Measurements from ENCODE around the gene COPS7B.

Gene COPS7B

GRCh38 chr2:231816327-231817026, 30.2 kb downstream of the COPS7B start:
- Mint-ChIP-seq H3K27ac (no peak overlapping the region), H3K4me1 (ENCODE audit: low read depth) (no peaks in the 10 kb centered on the region), H3K4me3 (no peak overlapping the region), H3K27me3 (no peaks in the 10 kb centered on the region), H3K36me3 (ENCODE audit: low read depth) (peaks cover 24% of the 10 kb centered on the region), H3K9me3 (peaks cover 2% of the 10 kb centered on the region)

- Mint-ChIP-seq H3K4me1 (ENCODE audit: low read depth) (no peaks in the 10 kb centered on the region), H3K4me3 (no peak overlapping the region), H3K27ac (no peak overlapping the region), H3K27me3 (peaks cover 5% of the 10 kb centered on the region), H3K36me3 (ENCODE audit: low read depth) (peaks cover 7% of the 10 kb centered on the region), H3K9me3 (peaks cover 3% of the 10 kb centered on the region)
These were observed 33.3 kb downstream of the COPS7B start for GRCh38 chr2:231819447-231820042.

- no peak overlapping the region for H3K27ac Mint-ChIP-seq
- no peaks in the 10 kb centered on the region for H3K36me3 Mint-ChIP-seq (ENCODE audit: low read depth)
- H3K9me3 Mint-ChIP-seq = peaks cover 3% of the 10 kb centered on the region
- peaks cover 5% of the 10 kb centered on the region for H3K27me3 Mint-ChIP-seq
- H3K4me3 Mint-ChIP-seq = no peak overlapping the region
- H3K4me1 Mint-ChIP-seq (ENCODE audit: low read depth) = no peaks in the 10 kb centered on the region
These were observed 34.6 kb downstream of the COPS7B start for GRCh38 chr2:231820786-231821303.

GRCh38 chr2:231821908-231822307, 35.7 kb downstream of the COPS7B start:
- peaks cover 5% of the 10 kb centered on the region for H3K27me3 Mint-ChIP-seq
- H3K4me1 Mint-ChIP-seq (ENCODE audit: low read depth) = no peaks in the 10 kb centered on the region
- H3K9me3 Mint-ChIP-seq = peaks cover 3% of the 10 kb centered on the region
- H3K4me3 Mint-ChIP-seq = no peak overlapping the region
- no peak overlapping the region for H3K27ac Mint-ChIP-seq
- no peaks in the 10 kb centered on the region for H3K36me3 Mint-ChIP-seq (ENCODE audit: low read depth)

- H3K4me3 Mint-ChIP-seq = no peak overlapping the region
- no peaks in the 10 kb centered on the region for H3K4me1 Mint-ChIP-seq (ENCODE audit: low read depth)
- H3K9me3 Mint-ChIP-seq = no peaks in the 10 kb centered on the region
- H3K27me3 Mint-ChIP-seq = peaks cover 15% of the 10 kb centered on the region
- no peaks in the 10 kb centered on the region for H3K36me3 Mint-ChIP-seq (ENCODE audit: low read depth)
- H3K27ac Mint-ChIP-seq = no peak overlapping the region
These were observed 66.9 kb downstream of the COPS7B start for GRCh38 chr2:231853105-231853504.

GRCh38 chr2:231854616-231855125, 68.4 kb downstream of the COPS7B start:
- Mint-ChIP-seq H3K27ac (no peak overlapping the region), H3K4me3 (no peak overlapping the region), H3K36me3 (ENCODE audit: low read depth) (no peaks in the 10 kb centered on the region), H3K27me3 (peaks cover 15% of the 10 kb centered on the region), H3K9me3 (no peaks in the 10 kb centered on the region), H3K4me1 (ENCODE audit: low read depth) (no peaks in the 10 kb centered on the region)

GRCh38 chr2:231856959-231857358, 70.7 kb downstream of the COPS7B start:
- peaks cover 9% of the 10 kb centered on the region for H3K27me3 Mint-ChIP-seq
- H3K4me1 Mint-ChIP-seq (ENCODE audit: low read depth) = no peaks in the 10 kb centered on the region
- H3K4me3 Mint-ChIP-seq = no peak overlapping the region
- no peak overlapping the region for H3K27ac Mint-ChIP-seq
- no peaks in the 10 kb centered on the region for H3K9me3 Mint-ChIP-seq
- no peaks in the 10 kb centered on the region for H3K36me3 Mint-ChIP-seq (ENCODE audit: low read depth)
